A673 (cell line): Measurements from ENCODE around the gene OXT.
"Not testable (repeated sequence)": the region's sequence is repeated elsewhere in the genome, so short reads cannot be mapped to it uniquely, and the experiment has no call there.

Experiments
- EZH2 ChIP-seq: fragments of 200-600 bp; sonication (generic); IDR thresholded peaks from 2 replicates; pipeline ENCODE4 v1.6.1; 2017; ENCODE audit warnings: borderline replicate concordance, low read depth, mild to moderate bottlenecking, mixed read lengths, antibody characterized with exemption, low read length; ENCODE audit not compliant: poor library complexity, severe bottlenecking
- TF ChIP-seq, protein P1 (sequence below): fragments of 300-800, 200-600 bp; sonication (generic); conservative IDR thresholded peaks from 2 replicates; pipeline ENCODE4 v1.5.1; 2017; ENCODE audit warnings: low read depth, mild to moderate bottlenecking, antibody characterized with exemption, low read length, moderate library complexity, mixed read lengths

DNA sequence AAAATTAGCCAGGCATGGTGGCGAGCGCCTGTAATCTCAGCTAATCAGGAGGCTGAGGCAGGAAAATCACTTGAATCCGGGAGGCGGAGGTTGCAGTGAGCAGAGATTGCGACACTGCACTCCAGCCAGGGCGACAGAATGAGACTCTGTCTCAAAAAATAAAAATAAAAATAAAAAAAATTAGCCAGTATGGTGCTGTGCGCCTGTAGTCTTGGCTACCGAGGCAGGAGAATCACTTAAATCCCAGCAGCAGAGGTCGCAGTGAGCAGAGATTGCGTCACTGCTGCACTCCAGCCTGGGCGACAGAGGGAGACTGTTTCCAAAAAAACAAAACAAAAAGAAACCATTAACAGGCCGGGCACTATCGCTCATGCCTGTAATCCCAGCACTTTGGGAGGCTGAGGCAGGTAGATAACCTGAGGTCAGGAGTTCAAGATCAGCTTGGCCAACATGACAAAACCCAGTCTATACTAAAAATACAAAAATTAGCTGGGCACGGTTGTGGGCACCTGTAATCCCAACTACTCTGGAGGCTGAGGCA, 46.5 kb downstream of the OXT start:
- TF ChIP-seq, protein P1, sequence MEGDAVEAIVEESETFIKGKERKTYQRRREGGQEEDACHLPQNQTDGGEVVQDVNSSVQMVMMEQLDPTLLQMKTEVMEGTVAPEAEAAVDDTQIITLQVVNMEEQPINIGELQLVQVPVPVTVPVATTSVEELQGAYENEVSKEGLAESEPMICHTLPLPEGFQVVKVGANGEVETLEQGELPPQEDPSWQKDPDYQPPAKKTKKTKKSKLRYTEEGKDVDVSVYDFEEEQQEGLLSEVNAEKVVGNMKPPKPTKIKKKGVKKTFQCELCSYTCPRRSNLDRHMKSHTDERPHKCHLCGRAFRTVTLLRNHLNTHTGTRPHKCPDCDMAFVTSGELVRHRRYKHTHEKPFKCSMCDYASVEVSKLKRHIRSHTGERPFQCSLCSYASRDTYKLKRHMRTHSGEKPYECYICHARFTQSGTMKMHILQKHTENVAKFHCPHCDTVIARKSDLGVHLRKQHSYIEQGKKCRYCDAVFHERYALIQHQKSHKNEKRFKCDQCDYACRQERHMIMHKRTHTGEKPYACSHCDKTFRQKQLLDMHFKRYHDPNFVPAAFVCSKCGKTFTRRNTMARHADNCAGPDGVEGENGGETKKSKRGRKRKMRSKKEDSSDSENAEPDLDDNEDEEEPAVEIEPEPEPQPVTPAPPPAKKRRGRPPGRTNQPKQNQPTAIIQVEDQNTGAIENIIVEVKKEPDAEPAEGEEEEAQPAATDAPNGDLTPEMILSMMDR, result peak; percentile 72
- TF ChIP-seq EZH2, result not testable (repeated sequence)
